ENCODE results near the gene SPAG16.

Gene SPAG16

GRCh38 chr2:214215107-214215506, 930.8 kb downstream of the SPAG16 start:
- TF ChIP-seq CTCF (IDR thresholded peaks at IDR 0.05) (no peak), ZFX (IDR thresholded peaks at IDR 0.05; ENCODE audit: borderline replicate concordance) (no peak)

GRCh38 chr2:214217136-214217535, 932.9 kb downstream of the SPAG16 start:
- no peak for TF ChIP-seq ZFX (IDR thresholded peaks at IDR 0.05; ENCODE audit: borderline replicate concordance)
- TF ChIP-seq CTCF (IDR thresholded peaks at IDR 0.05), result no peak
- H3K27ac ChIP-seq, result no peak overlapping the region

More at GRCh38 chr2:214215107-214215506, 930.8 kb downstream of the SPAG16 start:
- no peak overlapping the region for H3K27ac ChIP-seq

- no peak for TF ChIP-seq ZFX (IDR thresholded peaks at IDR 0.05; ENCODE audit: borderline replicate concordance)
- no peak for TF ChIP-seq CTCF (IDR thresholded peaks at IDR 0.05)
- no peak overlapping the region for H3K27ac ChIP-seq
These were observed 933.3 kb downstream of the SPAG16 start for GRCh38 chr2:214217599-214217998.

- no peak for TF ChIP-seq ZFX (IDR thresholded peaks at IDR 0.05; ENCODE audit: borderline replicate concordance)
- no peak for TF ChIP-seq CTCF (IDR thresholded peaks at IDR 0.05)
- H3K27ac ChIP-seq, result no peak overlapping the region
These were observed 936.0 kb downstream of the SPAG16 start for GRCh38 chr2:214220251-214220650.

- H3K27ac ChIP-seq, result no peak overlapping the region
- TF ChIP-seq CTCF (IDR thresholded peaks at IDR 0.05) (no peak), ZFX (IDR thresholded peaks at IDR 0.05; ENCODE audit: borderline replicate concordance) (no peak)
These were observed 941.8 kb downstream of the SPAG16 start for GRCh38 chr2:214226061-214226460.

DNA sequence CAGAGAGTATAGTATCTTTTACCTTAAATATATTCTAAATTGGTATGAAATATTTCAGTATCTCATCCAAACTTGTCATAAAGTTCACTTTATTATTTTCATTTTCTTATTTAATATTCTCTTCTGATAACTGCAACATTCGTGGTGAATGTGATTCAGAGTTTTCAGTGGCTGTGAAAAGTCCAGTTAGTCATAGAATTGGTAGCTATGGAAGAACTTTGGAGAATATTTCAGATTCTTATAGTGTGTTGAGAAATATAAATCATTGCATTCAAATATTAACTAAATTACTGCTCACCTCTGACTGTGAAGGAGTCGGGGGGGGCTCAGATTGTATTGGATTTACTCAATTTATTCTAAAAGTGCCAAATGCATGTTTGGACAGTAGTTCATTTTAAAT, 948.0 kb downstream of the SPAG16 start:
- no peak overlapping the region for H3K27ac ChIP-seq
- no peak for TF ChIP-seq CTCF (IDR thresholded peaks at IDR 0.05)
- TF ChIP-seq ZFX (IDR thresholded peaks at IDR 0.05; ENCODE audit: borderline replicate concordance), result no peak

DNA sequence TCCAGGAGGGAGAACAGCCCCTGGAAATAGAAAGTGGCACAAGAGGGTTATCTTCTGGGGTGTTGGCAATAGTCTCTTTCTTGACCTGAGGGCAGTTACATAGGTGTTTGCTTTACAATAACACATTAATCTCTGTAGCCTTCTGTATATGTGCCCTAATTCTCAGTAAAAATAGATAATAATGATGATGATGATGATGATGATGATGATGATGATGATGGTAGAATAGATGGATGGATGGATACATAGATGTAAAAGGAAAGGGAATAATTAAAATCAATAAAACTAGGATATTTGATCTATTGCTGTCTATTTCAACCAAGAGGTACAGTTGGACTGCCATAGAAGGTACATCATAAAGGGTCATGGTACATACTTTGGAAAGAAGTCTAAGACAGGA, 948.9 kb downstream of the SPAG16 start:
- H3K27ac ChIP-seq, result no peak overlapping the region
- no peak for TF ChIP-seq ZFX (IDR thresholded peaks at IDR 0.05; ENCODE audit: borderline replicate concordance)
- no peak for TF ChIP-seq CTCF (IDR thresholded peaks at IDR 0.05)

Measured in 22Rv1 (cell line).